ENCODE results near the gene LMOD3.

Gene LMOD3

DNA sequence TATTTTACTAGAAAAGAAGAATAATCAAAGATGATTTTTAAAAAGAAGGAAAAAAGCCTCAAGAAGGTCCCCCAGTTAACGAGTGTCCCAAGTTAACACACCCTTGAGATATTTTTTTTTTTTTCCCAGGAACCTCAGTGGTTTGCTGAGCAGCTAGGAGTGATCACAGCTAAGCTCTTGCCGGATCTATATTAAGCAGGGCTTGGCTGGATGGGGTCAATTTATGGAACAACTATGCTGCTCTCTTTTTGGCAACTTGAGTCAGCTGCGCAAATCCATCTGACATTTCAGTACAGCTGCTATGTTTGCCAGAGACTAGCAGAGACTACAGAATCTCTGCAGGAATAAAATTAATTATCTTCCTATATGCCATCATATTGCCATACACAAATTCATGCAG lies at the start of gene LMOD3:
TSS of gene LMOD3 (minus strand) at position 193 of the 400 bp plus-strand sequence. CDS start 209 bp downstream, outside the sequence.
- no peak for DNase-seq
- TF ChIP-seq GATA1 (IDR thresholded peaks at IDR 0.05; ENCODE audit: low read depth, low read length), result no peak
- TF ChIP-seq POLR2A (IDR thresholded peaks at IDR 0.05; ENCODE audit: low read length), result no peak

DNA sequence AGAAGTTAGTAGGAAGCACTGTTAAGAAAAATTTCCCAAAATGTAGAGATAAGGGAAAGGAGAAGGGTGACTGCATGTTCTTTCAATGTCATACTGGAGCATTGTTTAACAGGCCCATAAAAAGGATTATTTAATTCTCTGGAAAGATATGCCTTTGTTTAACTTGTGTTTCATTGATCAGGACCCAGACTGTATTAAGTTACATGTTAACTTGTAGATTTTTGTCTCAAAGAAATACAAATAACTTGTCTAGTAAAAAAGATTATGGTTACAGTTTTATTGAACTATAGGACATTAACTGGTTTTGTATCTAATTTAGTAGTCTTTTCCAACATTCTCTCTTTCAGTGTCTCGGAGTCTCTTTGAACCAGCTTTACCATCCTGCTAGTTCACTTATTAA lies 49.7 kb upstream of the LMOD3 start:
- TF ChIP-seq GATA1 (IDR thresholded peaks at IDR 0.05; ENCODE audit: low read depth, low read length), result no peak
- TF ChIP-seq POLR2A (IDR thresholded peaks at IDR 0.05; ENCODE audit: low read length), result no peak
- DNase-seq, result no peak

DNA sequence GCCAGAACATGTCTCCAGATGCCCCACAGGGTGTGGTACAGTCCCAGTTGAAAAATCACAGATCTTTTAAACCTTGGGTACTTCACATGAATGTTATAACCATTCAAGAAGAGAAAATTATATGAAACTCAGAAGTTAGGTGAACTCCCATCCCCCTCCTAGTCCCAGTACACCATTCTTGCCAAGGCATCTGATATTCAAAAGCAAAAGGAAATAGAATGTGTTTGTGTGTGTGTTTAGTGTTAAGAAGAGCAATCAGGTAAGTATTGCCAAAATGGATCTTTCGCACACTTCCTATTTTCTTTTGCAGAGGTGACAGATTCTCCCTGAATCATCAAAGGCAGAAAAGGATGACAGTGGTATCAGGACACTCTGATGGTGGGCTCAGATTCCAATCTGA lies 44.1 kb upstream of the LMOD3 start:
- DNase-seq, result no peak
- no peak for TF ChIP-seq POLR2A (IDR thresholded peaks at IDR 0.05; ENCODE audit: low read length)

DNA sequence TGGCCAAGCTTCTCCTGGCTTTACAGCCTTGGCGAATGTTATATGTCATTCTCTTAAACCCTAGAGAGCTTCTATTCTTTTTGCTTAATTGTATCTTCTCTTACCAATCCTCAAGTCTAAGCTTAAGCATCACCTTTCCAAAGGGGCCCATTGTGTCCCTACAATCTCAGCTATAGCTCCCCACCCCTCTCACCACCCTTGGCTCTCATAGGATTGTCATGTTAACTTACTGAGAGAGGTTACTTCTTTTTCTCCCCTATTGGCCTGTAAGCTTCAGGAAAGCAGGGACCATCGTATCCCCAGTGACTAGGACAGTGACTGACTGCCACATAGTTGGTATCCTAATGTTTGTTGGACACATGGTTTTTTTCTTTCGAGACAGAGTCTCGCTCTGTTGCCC lies 43.3 kb upstream of the LMOD3 start:
- no peak for DNase-seq
- TF ChIP-seq GATA1 (IDR thresholded peaks at IDR 0.05; ENCODE audit: low read depth, low read length) (no peak), POLR2A (IDR thresholded peaks at IDR 0.05; ENCODE audit: low read length) (no peak)

DNA sequence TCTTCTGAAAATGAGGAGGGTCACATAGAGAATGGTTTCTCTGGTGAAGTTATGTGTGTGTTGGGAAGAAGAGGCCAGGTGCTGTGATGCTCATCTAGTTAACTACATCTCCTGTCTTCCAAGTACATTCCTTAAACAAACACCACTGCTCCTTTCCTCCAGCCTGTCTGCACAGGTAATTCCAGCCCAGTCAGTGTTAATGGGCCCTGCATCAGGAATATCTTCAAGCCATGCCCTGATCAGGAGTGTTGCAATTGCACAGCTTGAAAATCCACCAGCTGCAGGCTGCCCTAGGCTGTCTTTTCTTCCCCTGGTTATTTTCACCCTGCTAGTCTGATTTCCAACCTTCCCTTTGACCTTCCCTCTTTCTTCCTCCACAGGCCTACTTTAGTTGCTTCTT lies 41.9 kb upstream of the LMOD3 start:
- DNase-seq, result no peak
- TF ChIP-seq GATA1 (IDR thresholded peaks at IDR 0.05; ENCODE audit: low read depth, low read length) (no peak), POLR2A (IDR thresholded peaks at IDR 0.05; ENCODE audit: low read length) (no peak)

DNA sequence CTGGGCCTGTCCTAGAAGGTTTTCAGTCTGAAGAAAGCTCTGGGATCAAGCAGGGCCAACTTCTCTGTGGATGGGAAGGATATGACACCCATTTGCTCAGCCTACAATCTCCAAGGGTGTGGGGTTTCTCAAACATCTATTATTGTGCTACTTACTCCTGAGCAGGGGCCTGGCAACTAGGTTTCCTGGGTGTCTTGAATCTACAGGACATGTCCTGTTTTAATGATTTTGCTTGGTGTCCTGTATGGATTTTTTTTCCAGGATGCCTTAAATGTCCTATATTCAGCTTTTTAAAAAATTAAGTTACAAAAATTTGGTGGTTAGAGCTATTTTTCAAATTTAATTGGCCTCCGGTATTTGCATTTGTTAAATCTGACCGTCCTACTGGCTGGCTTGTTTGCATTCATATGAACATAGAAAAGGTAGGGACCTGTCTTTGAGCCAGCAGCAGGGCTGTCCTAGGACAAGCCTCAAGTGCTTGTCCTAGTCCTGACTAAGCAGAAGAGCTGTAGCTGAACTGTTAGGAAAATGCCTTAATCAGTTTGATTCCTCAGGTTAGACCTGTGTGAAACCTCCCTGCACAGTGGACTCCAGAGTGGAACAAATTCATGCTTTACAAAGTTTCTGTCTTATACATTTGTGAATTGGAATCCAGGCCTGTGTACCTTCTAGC lies 40.0 kb upstream of the LMOD3 start:
- no peak for DNase-seq
- TF ChIP-seq GATA1 (IDR thresholded peaks at IDR 0.05; ENCODE audit: low read depth, low read length), result no peak
- no peak for TF ChIP-seq POLR2A (IDR thresholded peaks at IDR 0.05; ENCODE audit: low read length)

DNA sequence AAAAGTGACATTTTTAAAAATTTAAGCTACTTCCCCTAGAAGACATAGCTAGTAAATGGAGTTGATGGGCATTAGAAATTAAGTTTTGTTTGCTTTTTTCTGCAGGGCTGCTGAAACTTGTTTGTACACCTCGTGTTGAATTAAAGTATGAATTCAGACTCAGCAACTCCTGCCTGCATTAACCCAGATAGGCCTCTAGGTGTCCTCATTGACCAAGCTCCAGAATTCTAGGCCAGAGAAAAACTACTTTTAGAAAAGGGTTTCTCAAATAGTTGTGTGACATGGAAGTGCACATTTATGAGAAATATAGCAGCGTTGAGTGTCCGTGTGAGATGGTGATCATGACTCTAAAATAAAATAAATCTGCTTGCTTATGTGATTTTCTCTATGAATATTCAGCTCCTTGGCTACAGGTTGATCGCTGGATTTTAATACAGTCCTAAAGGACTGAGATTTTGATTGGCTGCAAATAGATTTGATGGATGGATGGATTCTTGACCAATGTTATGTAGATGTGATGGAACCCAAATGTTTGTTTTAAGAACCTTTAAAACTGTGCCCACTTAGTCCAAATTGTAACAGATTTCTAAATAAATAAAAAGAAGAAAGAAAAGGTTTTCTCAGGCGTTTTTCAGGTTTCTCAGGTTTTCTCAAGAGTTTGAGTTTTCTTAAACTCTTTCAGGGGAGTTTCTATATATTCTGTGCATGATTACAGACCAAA lies 39.4 kb upstream of the LMOD3 start:
- TF ChIP-seq GATA1 (IDR thresholded peaks at IDR 0.05; ENCODE audit: low read depth, low read length), result no peak
- no peak for TF ChIP-seq POLR2A (IDR thresholded peaks at IDR 0.05; ENCODE audit: low read length)
- DNase-seq, result peak; percentile 31 to 60

DNA sequence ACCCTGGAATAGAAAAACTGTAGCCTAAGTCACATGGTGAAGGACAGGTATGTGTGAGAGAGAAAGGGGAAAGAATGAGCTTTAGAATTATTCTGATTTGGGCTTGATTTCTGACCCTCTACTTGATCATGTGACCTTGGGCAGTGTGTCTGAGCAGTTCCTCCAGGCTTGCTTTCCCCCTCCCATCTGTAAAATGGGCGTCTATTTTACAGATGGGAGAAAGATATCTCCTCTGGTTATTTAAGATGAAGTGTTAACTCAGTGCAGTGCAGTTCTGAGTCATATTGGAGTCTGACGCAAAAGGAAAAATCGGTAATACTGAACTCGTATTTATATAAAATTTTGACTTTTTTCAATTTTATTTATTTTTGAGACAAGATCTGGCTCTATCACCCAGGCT lies 38.1 kb upstream of the LMOD3 start:
- no peak for DNase-seq
- no peak for TF ChIP-seq POLR2A (IDR thresholded peaks at IDR 0.05; ENCODE audit: low read length)
- no peak for TF ChIP-seq GATA1 (IDR thresholded peaks at IDR 0.05; ENCODE audit: low read depth, low read length)

DNA sequence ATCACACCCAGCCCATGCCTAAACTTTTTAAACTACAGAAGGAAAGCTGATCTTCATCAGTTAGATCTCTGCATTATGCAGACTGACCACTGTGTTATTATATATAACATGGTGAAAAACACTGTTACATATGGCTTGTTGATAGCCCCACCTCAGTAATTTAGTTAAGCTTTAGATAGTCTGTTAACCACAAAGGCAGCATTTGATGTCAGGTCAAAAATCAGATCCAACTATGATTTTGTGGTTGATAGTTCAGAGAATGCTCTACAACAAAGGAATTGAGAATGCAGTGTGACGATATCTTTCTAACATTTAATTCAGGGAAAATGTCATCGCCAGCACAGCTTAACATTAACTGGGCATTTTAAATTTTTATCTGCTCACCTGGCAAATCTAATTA lies 37.7 kb upstream of the LMOD3 start:
- no peak for TF ChIP-seq GATA1 (IDR thresholded peaks at IDR 0.05; ENCODE audit: low read depth, low read length)
- TF ChIP-seq POLR2A (IDR thresholded peaks at IDR 0.05; ENCODE audit: low read length), result no peak

DNA sequence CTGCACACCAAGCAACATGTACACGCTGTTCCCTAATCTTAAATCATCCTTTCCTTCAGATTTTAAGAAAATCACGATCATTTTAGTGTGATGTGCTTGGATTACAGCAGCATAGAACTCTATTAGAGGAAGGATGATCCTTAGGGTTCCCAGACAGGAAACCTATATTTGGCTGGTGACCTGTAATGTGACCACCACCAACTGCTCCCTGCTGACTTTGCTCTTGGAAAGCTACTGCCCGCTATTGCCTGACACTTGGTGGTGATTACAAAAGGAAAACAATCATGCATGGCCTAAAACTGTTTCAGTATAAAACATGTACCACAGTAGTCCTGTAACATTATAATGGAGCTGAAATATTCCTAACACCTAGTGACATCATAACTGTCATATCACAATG lies 27.2 kb upstream of the LMOD3 start:
- no peak for TF ChIP-seq POLR2A (IDR thresholded peaks at IDR 0.05; ENCODE audit: low read length)
- DNase-seq, result no peak

More for the DNA sequence above, 37.7 kb upstream of the LMOD3 start:
- DNase-seq, result no peak

DNA sequence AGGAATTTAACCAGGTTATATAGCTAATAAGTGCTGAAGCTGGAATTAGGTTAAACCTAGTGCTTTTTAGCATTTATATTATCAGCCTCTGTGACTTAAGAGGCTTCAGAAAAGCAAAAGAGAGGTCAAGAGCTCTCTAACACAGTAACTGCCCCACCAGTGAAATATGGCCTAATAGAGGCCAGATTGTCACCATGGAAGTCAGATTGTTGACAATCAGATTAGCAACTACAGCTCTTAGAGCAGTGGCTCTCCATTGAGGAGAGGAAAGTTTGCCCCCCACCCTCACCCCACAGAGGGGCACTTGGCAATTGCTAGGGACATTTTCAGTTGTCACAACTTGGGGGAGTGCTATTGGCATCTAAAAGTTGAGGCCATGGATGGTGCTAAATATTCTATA lies 23.3 kb upstream of the LMOD3 start:
- TF ChIP-seq POLR2A (IDR thresholded peaks at IDR 0.05; ENCODE audit: low read length) (no peak), GATA1 (IDR thresholded peaks at IDR 0.05; ENCODE audit: low read depth, low read length) (no peak)
- peak; percentile 28 to 72 for DNase-seq

DNA sequence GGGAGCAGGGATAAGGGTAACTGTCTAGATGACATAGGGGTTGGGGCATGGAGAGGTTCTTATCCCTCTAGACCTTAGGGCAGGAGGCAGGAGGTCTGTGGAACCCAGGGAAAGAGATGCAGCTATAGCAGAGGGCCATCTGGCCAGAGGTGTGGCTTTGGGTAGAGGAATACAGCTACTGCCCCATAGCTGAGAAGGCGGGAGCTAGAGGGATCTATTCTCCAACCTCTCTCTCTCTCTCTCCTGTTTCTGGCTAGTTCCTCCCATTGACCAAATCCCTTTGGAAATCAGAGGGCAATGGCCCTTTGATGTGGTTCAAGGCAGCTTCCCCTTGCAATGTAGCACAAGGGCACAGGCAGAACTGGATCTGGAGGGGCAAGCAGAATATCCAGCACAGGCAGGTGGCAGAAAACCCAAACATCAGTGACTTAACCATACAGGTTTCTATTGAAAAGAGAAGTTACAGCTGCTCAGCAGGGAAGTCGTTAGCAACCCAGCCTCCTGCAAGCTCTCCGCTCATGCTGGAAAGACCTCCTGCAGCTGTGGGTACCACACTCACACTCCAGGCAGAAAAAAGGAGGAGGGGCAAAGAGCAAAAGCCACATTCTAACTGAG lies 22.3 kb upstream of the LMOD3 start:
- TF ChIP-seq GATA1 (IDR thresholded peaks at IDR 0.05; ENCODE audit: low read depth, low read length) (no peak), POLR2A (IDR thresholded peaks at IDR 0.05; ENCODE audit: low read length) (no peak)
- DNase-seq, result peak; percentile 35 to 36

DNA sequence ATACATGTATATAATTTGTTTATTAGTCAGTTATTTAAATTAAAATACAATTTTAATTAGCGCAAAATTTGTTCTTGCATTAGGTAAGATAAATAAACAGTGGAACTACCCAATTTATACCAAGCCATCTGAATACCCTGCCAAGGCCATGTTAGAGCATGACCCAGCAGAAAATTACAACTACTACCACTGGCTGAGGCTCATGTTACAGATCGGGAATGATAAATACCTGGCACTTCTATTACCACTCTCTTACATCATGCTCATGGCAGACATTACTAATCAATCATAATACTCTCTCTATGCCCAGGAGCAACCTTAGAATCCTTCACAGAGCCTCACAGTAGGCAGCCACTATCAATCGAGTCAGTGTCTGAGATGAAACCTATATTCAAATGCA lies 21.2 kb upstream of the LMOD3 start:
- peak; percentile 83 to 86 for DNase-seq
- no peak for TF ChIP-seq POLR2A (IDR thresholded peaks at IDR 0.05; ENCODE audit: low read length)
- no peak for TF ChIP-seq GATA1 (IDR thresholded peaks at IDR 0.05; ENCODE audit: low read depth, low read length)

DNA sequence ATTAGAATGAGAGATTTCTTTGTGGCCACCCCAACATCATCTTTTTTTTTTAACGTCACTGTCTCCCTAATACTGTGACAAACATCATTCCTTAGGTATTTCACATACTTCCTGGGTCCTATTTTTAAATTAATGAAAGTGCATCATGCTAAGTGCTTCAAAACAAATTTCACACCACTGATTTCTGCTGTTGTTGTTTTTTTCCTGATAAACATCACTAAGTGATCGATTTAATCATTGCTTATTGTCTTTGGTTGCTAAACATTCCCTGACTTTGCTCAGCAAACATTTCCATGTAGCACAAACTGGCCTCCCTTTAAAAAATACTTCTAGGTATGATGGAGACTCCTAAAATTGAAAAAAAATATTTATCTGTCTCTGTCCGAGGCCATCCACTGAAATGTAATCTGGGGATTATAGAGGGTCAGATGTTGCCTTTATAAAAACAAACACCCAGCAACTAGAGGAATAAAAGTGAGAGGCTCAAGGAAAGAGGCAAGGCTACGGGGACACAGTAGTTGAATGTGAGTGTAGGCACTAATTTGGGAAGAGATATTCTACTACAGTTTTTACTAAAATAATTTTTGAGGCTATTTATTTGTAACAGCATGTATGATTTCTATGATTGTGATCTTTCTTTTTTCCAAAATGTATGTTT lies 20.5 kb upstream of the LMOD3 start:
- TF ChIP-seq POLR2A (IDR thresholded peaks at IDR 0.05; ENCODE audit: low read length) (no peak), GATA1 (IDR thresholded peaks at IDR 0.05; ENCODE audit: low read depth, low read length) (no peak)
- peak in 1 of 2 experiments; percentile 21 for DNase-seq

Measured in erythroblast (primary cell).